Activated naive CD4-positive, alpha-beta T cell treated with anti-CD3 and anti-CD28 coated beads for 36 hours (primary cell): ENCODE results near the gene NUB1. TPM values are rescaled to one million over a fixed set of nuclear protein-coding genes. Genes with fewer than 3 reads are reported as not detected.

Source experiments
- CTCF ChIA-PET: fragments of 350-600 bp; sonication (Branson Sonifier 250); formaldehyde crosslinking; loops from one replicate; lab custom pipeline; 2021; ENCODE audit warnings: antibody characterized with exemption; lab: Charles Lee
- DNase-seq: peaks from one replicate; pipeline ENCODE4 v3.0.0-alpha.2; 2020
- H3K27ac Mint-ChIP-seq: one replicate; pipeline ENCODE4 v1.8.0; 2021; ENCODE audit warnings: mild to moderate bottlenecking, mixed read lengths
- H3K27me3 Mint-ChIP-seq: one replicate; pipeline ENCODE4 v1.8.0; 2021; ENCODE audit warnings: low read depth, mixed read lengths
- H3K36me3 Mint-ChIP-seq: one replicate; pipeline ENCODE4 v1.8.0; 2021; ENCODE audit warnings: low read depth, mixed read lengths
- H3K4me1 Mint-ChIP-seq: one replicate; pipeline ENCODE4 v1.8.0; 2021; ENCODE audit warnings: low read depth, mixed read lengths
- H3K4me3 Mint-ChIP-seq: one replicate; pipeline ENCODE4 v1.8.0; 2021; ENCODE audit warnings: mild to moderate bottlenecking, moderate library complexity, mixed read lengths
- H3K9me3 Mint-ChIP-seq: one replicate; pipeline ENCODE4 v1.8.0; 2021; ENCODE audit warnings: mixed read lengths
- intact Hi-C: fragments of 100-400 bp; cut with micrococcal nuclease; formaldehyde crosslinking; loops from one replicate; pipeline ENCODE4 v1.15.1; 2023
- total RNA-seq, 2 experiments: library from RNA; stranded (reverse); gene quantifications; one replicate each; pipeline ENCODE4 v1.2.3, GENCODE V29; 2021

NUB1 gene
- total RNA-seq, 2 experiments from 2014 or later: 46.6 to 50.3 TPM

- no peak for DNase-seq
- Mint-ChIP-seq H3K4me3 (no peak overlapping the region), H3K4me1 (peaks cover 10% of the 10 kb centered on the region), H3K27me3 (peaks cover 11% of the 10 kb centered on the region), H3K27ac (no peak overlapping the region), H3K36me3 (no peaks in the 10 kb centered on the region), H3K9me3 (no peaks in the 10 kb centered on the region)
- intact Hi-C loops: no loop called here
- CTCF ChIA-PET: interaction anchor here (1.0 kb wide), 1 partner anchor 69 kb away, joined by 5 read pairs; no protein-coding TSS in a partner anchor
Observed at GRCh38 chr7:151379193-151379520, 37.5 kb downstream of the NUB1 start.

- no peaks in the 10 kb centered on the region for H3K36me3 Mint-ChIP-seq
- no peak overlapping the region for H3K27ac Mint-ChIP-seq
- H3K27me3 Mint-ChIP-seq: peaks cover 12% of the 10 kb centered on the region
- intact Hi-C loops: no loop called here
- H3K9me3 Mint-ChIP-seq: no peaks in the 10 kb centered on the region
- DNase-seq: no peak
- CTCF ChIA-PET: interaction anchor here (1.0 kb wide), 1 partner anchor 69 kb away, joined by 5 read pairs; no protein-coding TSS in a partner anchor
- H3K4me1 Mint-ChIP-seq: peaks cover 10% of the 10 kb centered on the region
- H3K4me3 Mint-ChIP-seq: no peak overlapping the region
Observed at GRCh38 chr7:151379534-151380198, 38.1 kb downstream of the NUB1 start.

- Mint-ChIP-seq H3K27ac (no peak overlapping the region), H3K4me1 (peaks cover 10% of the 10 kb centered on the region), H3K27me3 (peaks cover 12% of the 10 kb centered on the region), H3K36me3 (no peaks in the 10 kb centered on the region), H3K9me3 (no peaks in the 10 kb centered on the region), H3K4me3 (no peak overlapping the region)
- DNase-seq: no peak
- CTCF ChIA-PET: no interaction called here
- intact Hi-C loops: no loop called here
Observed at GRCh38 chr7:151380199-151381097, 38.8 kb downstream of the NUB1 start.

GRCh38 chr7:151381098-151381347, 39.4 kb downstream of the NUB1 start:
- Mint-ChIP-seq H3K27ac (no peak overlapping the region), H3K27me3 (peaks cover 12% of the 10 kb centered on the region)

GRCh38 chr7:151381348-151382078, 39.9 kb downstream of the NUB1 start:
- DNase-seq: peak; percentile 21
- Mint-ChIP-seq H3K36me3 (no peaks in the 10 kb centered on the region), H3K27me3 (peaks cover 12% of the 10 kb centered on the region), H3K9me3 (no peaks in the 10 kb centered on the region), H3K4me1 (peaks cover 10% of the 10 kb centered on the region), H3K4me3 (no peak overlapping the region), H3K27ac (no peak overlapping the region)
- intact Hi-C loops: no loop called here
- CTCF ChIA-PET: no interaction called here

More at GRCh38 chr7:151381098-151381347, 39.4 kb downstream of the NUB1 start:
- Mint-ChIP-seq H3K9me3 (no peaks in the 10 kb centered on the region), H3K4me1 (peaks cover 10% of the 10 kb centered on the region), H3K4me3 (no peak overlapping the region), H3K36me3 (no peaks in the 10 kb centered on the region)
- no peak for DNase-seq
- CTCF ChIA-PET: no interaction called here
- intact Hi-C loops: no loop called here

- Mint-ChIP-seq H3K27me3 (peaks cover 12% of the 10 kb centered on the region), H3K36me3 (no peaks in the 10 kb centered on the region), H3K9me3 (no peaks in the 10 kb centered on the region), H3K4me1 (peaks cover 10% of the 10 kb centered on the region), H3K27ac (no peak overlapping the region), H3K4me3 (peak overlapping the region; percentile 57)
- CTCF ChIA-PET: interaction anchor here (0.6 to 0.7 kb wide), 3 partner anchors 30 to 270 kb away, joined by 3 to 5 read pairs (median 4); no protein-coding TSS in a partner anchor
- intact Hi-C loops: no loop called here
- DNase-seq: peak; percentile 57
Observed at GRCh38 chr7:151382079-151382885, 40.7 kb downstream of the NUB1 start.

- no peak for DNase-seq
- Mint-ChIP-seq H3K27me3 (peaks cover 12% of the 10 kb centered on the region), H3K4me3 (no peak overlapping the region), H3K9me3 (no peaks in the 10 kb centered on the region), H3K36me3 (no peaks in the 10 kb centered on the region), H3K4me1 (peaks cover 10% of the 10 kb centered on the region), H3K27ac (no peak overlapping the region)
- intact Hi-C loops: no loop called here
- CTCF ChIA-PET: interaction anchor here (0.7 to 1.5 kb wide), 4 partner anchors 56 to 69 kb away, joined by 3 to 6 read pairs (median 4); no protein-coding TSS in a partner anchor
Observed at GRCh38 chr7:151383638-151384351, 42.2 kb downstream of the NUB1 start.

- Mint-ChIP-seq H3K36me3 (no peaks in the 10 kb centered on the region), H3K4me3 (no peak overlapping the region), H3K4me1 (peaks cover 10% of the 10 kb centered on the region), H3K9me3 (no peaks in the 10 kb centered on the region), H3K27ac (no peak overlapping the region), H3K27me3 (peaks cover 12% of the 10 kb centered on the region)
- no peak for DNase-seq
- CTCF ChIA-PET: interaction anchor here (1.0 to 1.5 kb wide), 3 partner anchors 33 to 69 kb away, joined by 3 to 6 read pairs (median 4); no protein-coding TSS in a partner anchor
- intact Hi-C loops: no loop called here
Observed at GRCh38 chr7:151384352-151384697, 42.7 kb downstream of the NUB1 start.

- Mint-ChIP-seq H3K9me3 (no peaks in the 10 kb centered on the region), H3K27ac (no peak overlapping the region), H3K36me3 (no peaks in the 10 kb centered on the region), H3K27me3 (peaks cover 12% of the 10 kb centered on the region), H3K4me1 (peaks cover 10% of the 10 kb centered on the region), H3K4me3 (no peak overlapping the region)
- DNase-seq: no peak
- CTCF ChIA-PET: interaction anchor here (1.0 to 1.5 kb wide), 3 partner anchors 34 to 70 kb away, joined by 3 to 6 read pairs (median 4); no protein-coding TSS in a partner anchor
- intact Hi-C loops: no loop called here
Observed at GRCh38 chr7:151384776-151385625, 43.4 kb downstream of the NUB1 start.

GRCh38 chr7:151385626-151386300, 44.2 kb downstream of the NUB1 start:
- H3K4me3 Mint-ChIP-seq: no peak overlapping the region
- CTCF ChIA-PET: no interaction called here
- H3K27me3 Mint-ChIP-seq: peaks cover 12% of the 10 kb centered on the region
- H3K36me3 Mint-ChIP-seq: no peaks in the 10 kb centered on the region
- H3K9me3 Mint-ChIP-seq: no peaks in the 10 kb centered on the region
- H3K4me1 Mint-ChIP-seq: peaks cover 9% of the 10 kb centered on the region
- intact Hi-C loops: no loop called here
- no peak overlapping the region for H3K27ac Mint-ChIP-seq
- DNase-seq: no peak
